Activated T-helper 1 cell treated with anti-CD3 and anti-CD28 coated beads, Interleukin-12 subunit alpha, Interleukin-12 subunit beta, Interleukin-2, Interleukin-4 antibody, amounts not matched to agents 30 ng/mL and 10 ng/mL and 1 ng/mL, durations not matched to agents 14 hours and 24 hours and 36 hours (primary cell): Measurements from ENCODE around the gene LAMA4. TPM values are rescaled to one million over a fixed set of nuclear protein-coding genes. Genes with fewer than 3 reads are reported as not detected.

Experiments used
- DNase-seq: peaks from one replicate; pipeline ENCODE4 v3.0.0; 2021; ENCODE audit warnings: low spot score
- H3K27ac Mint-ChIP-seq: one replicate; pipeline ENCODE4 v1.8.0; 2021; ENCODE audit warnings: mild to moderate bottlenecking, mixed read lengths
- H3K27me3 Mint-ChIP-seq: one replicate; pipeline ENCODE4 v1.8.0; 2022; ENCODE audit warnings: mild to moderate bottlenecking, moderate library complexity, mixed read lengths; ENCODE audit not compliant: insufficient read depth
- H3K36me3 Mint-ChIP-seq: one replicate; pipeline ENCODE4 v1.8.0; 2021; ENCODE audit warnings: low read depth, mixed read lengths
- H3K4me1 Mint-ChIP-seq: one replicate; pipeline ENCODE4 v1.8.0; 2021; ENCODE audit warnings: low read depth, mixed read lengths
- H3K4me3 Mint-ChIP-seq: one replicate; pipeline ENCODE4 v1.8.0; 2021; ENCODE audit warnings: mild to moderate bottlenecking, moderate library complexity, mixed read lengths
- H3K9me3 Mint-ChIP-seq: one replicate; pipeline ENCODE4 v1.8.0; 2021; ENCODE audit warnings: mixed read lengths
- intact Hi-C: fragments of 100-400 bp; cut with micrococcal nuclease; formaldehyde crosslinking; loops from one replicate; pipeline ENCODE4 v1.15.1; 2024
- total RNA-seq: library from RNA; stranded (reverse); gene quantifications from 2 replicates; pipeline ENCODE4 v1.2.3, GENCODE V29; 2022

The LAMA4 gene
- total RNA-seq, 1 donor from 2014 or later, result not detected

GRCh38 chr6:112286500-112287144, 32.3 kb upstream of the LAMA4 start:
- peaks cover 39% of the 10 kb centered on the region for H3K27me3 Mint-ChIP-seq
- no peaks in the 10 kb centered on the region for H3K9me3 Mint-ChIP-seq
- no peak overlapping the region for H3K4me3 Mint-ChIP-seq
- intact Hi-C loops, result loop anchor here (1.0 to 10.0 kb wide), 5 partner anchors 50 to 1568 kb away; partner anchors contain the start of gene MARCKS
- no peak overlapping the region for H3K27ac Mint-ChIP-seq
- DNase-seq, result no peak
- H3K4me1 Mint-ChIP-seq, result peaks cover 31% of the 10 kb centered on the region
- H3K36me3 Mint-ChIP-seq, result peaks cover 2% of the 10 kb centered on the region

DNA sequence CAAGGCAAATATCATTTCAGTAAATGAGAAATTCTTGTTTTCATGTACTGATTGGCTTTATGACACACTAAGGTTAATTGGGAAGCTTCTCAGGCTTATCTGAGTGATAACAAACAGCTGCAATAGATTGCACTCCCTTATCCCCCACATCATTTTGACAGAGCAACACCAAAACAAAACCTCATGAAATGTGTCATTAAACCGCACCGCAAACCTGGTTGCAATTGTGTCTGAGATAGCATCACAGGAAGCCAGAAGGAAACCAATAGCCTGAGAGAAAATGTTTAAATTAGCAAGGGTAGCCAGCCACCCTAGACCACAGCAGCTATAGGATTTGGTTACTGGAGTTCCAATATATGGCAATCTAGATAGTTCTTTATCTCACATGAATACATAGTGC, 31.6 kb upstream of the LAMA4 start:
- Mint-ChIP-seq H3K4me1 (peaks cover 31% of the 10 kb centered on the region), H3K4me3 (no peak overlapping the region), H3K27ac (peak overlapping the region; percentile 50), H3K36me3 (peaks cover 2% of the 10 kb centered on the region), H3K9me3 (no peaks in the 10 kb centered on the region), H3K27me3 (peaks cover 39% of the 10 kb centered on the region)
- peak; percentile 67 for DNase-seq
- intact Hi-C loops, result loop anchor here (1.0 to 10.0 kb wide), 5 partner anchors 50 to 1569 kb away; partner anchors contain the start of gene MARCKS

DNA sequence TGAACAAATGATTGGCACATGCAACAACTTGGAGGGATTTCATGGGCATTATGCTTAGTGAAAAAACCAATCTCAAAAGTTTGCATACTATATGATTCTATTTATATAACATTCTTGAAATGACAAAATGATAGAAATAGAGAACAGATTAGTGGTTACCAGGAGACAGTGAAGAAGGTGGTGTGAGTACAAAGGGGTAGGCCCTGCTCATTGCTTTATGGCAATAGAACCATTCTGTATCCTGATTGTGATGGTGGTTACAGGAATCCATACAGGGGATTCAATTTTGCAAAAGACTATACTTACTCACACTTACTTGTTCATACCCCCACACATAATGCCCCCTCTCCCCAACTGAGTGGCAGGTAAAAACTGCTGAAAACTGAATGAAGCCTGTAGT, 30.2 kb upstream of the LAMA4 start:
- H3K27ac Mint-ChIP-seq, result no peak overlapping the region
- H3K4me1 Mint-ChIP-seq, result peaks cover 31% of the 10 kb centered on the region
- H3K27me3 Mint-ChIP-seq, result peaks cover 39% of the 10 kb centered on the region
- no peaks in the 10 kb centered on the region for H3K9me3 Mint-ChIP-seq
- no peak overlapping the region for H3K4me3 Mint-ChIP-seq
- no peak for DNase-seq
- H3K36me3 Mint-ChIP-seq, result peaks cover 2% of the 10 kb centered on the region
- intact Hi-C loops, result loop anchor here (10.0 kb wide), 3 partner anchors 270 to 1570 kb away; partner anchors contain the start of gene MARCKS

- intact Hi-C loops, result loop anchor here (10.0 kb wide), 3 partner anchors 269 to 1571 kb away; partner anchors contain the start of gene MARCKS
- DNase-seq, result no peak
- H3K9me3 Mint-ChIP-seq, result no peaks in the 10 kb centered on the region
- no peak overlapping the region for H3K4me3 Mint-ChIP-seq
- peaks cover 2% of the 10 kb centered on the region for H3K36me3 Mint-ChIP-seq
- H3K4me1 Mint-ChIP-seq, result peaks cover 30% of the 10 kb centered on the region
- no peak overlapping the region for H3K27ac Mint-ChIP-seq
- H3K27me3 Mint-ChIP-seq, result peaks cover 47% of the 10 kb centered on the region
Measured at GRCh38 chr6:112283621-112284020, 29.3 kb upstream of the LAMA4 start.

GRCh38 chr6:112281821-112282615, 27.7 kb upstream of the LAMA4 start:
- no peaks in the 10 kb centered on the region for H3K9me3 Mint-ChIP-seq
- intact Hi-C loops, result loop anchor here (10.0 kb wide), 3 partner anchors 267 to 1573 kb away; partner anchors contain the start of gene MARCKS
- H3K27me3 Mint-ChIP-seq, result peaks cover 57% of the 10 kb centered on the region
- DNase-seq, result no peak
- peaks cover 2% of the 10 kb centered on the region for H3K36me3 Mint-ChIP-seq
- no peak overlapping the region for H3K27ac Mint-ChIP-seq
- no peak overlapping the region for H3K4me3 Mint-ChIP-seq
- H3K4me1 Mint-ChIP-seq, result peaks cover 14% of the 10 kb centered on the region

GRCh38 chr6:112279031-112279935, 24.9 kb upstream of the LAMA4 start:
- Mint-ChIP-seq H3K27ac (no peak overlapping the region), H3K4me3 (no peak overlapping the region), H3K9me3 (no peaks in the 10 kb centered on the region), H3K27me3 (peaks cover 68% of the 10 kb centered on the region), H3K4me1 (no peaks in the 10 kb centered on the region), H3K36me3 (peaks cover 2% of the 10 kb centered on the region)
- intact Hi-C loops, result loop anchor here (2.0 kb wide), 1 partner anchor 14 kb away; no protein-coding TSS in a partner anchor
- no peak for DNase-seq

DNA sequence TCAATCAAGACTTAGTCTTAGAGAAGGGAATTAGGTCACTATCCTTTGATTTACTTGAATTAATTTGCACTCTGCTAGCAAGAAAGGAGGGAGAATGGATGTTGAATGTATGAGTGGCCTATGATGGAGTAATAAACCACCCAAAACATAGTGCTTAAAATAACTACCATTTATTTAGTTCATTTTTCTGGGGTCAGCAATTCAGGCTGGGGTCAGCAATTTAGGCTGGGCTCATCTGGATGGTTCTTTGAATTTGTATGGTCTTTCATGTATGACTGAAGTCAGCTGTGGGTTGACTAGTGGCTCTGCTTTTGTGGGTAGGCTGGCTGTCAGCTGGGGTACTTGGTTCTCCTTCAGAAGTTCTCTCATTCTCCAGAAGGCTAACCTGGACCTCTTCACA, 21.0 kb upstream of the LAMA4 start:
- intact Hi-C loops, result no loop called here
- Mint-ChIP-seq H3K27me3 (peaks cover 43% of the 10 kb centered on the region), H3K4me3 (no peak overlapping the region), H3K9me3 (no peaks in the 10 kb centered on the region), H3K36me3 (no peaks in the 10 kb centered on the region), H3K4me1 (no peaks in the 10 kb centered on the region), H3K27ac (no peak overlapping the region)
- no peak for DNase-seq

GRCh38 chr6:112274774-112275173, 20.4 kb upstream of the LAMA4 start:
- Mint-ChIP-seq H3K36me3 (no peaks in the 10 kb centered on the region), H3K9me3 (no peaks in the 10 kb centered on the region), H3K27ac (no peak overlapping the region), H3K4me3 (no peak overlapping the region), H3K27me3 (peaks cover 41% of the 10 kb centered on the region), H3K4me1 (no peaks in the 10 kb centered on the region)
- intact Hi-C loops, result no loop called here
- DNase-seq, result no peak

DNA sequence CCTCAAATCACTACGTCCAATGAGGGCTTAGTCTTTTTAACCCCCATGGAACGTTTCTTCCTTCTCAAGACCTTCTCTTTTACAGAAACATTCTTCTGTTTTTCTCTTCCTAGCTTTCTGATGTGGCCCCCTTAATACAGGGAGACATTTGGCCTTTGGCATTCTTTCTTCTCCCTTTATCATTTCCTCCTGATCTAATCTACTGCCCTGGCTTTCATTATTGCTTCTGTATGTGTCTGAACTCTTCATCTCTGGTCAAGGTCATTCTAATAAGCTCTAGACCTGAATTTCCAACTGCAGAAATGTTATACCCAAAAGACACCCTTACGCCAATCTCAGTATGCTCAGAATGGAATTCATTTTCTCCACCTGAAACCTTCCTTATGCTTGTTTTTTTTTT, 18.4 kb upstream of the LAMA4 start:
- H3K27ac Mint-ChIP-seq, result no peak overlapping the region
- no peak for DNase-seq
- H3K9me3 Mint-ChIP-seq, result no peaks in the 10 kb centered on the region
- H3K36me3 Mint-ChIP-seq, result no peaks in the 10 kb centered on the region
- intact Hi-C loops, result no loop called here
- no peak overlapping the region for H3K4me3 Mint-ChIP-seq
- H3K4me1 Mint-ChIP-seq, result no peaks in the 10 kb centered on the region
- H3K27me3 Mint-ChIP-seq, result peaks cover 32% of the 10 kb centered on the region

DNA sequence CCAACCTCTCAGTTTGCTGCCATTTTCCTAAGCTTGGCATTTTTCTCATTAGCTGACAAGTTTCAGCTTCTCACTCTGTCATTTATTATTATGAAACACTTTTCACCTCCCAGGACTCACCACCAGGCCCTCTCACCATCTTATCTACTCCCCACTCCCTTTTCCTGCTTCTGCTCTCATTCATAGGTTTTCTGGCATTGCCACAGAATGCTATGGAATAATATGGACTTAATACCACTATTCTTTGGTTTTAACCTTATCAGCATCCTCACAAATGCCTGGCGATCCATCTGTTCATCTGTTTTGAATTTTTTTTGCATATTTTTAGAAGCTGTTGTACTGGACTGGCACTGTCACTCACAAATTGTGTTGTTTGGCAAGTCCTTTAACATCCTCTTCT, 16.4 kb upstream of the LAMA4 start:
- Mint-ChIP-seq H3K27me3 (peaks cover 19% of the 10 kb centered on the region), H3K4me1 (no peaks in the 10 kb centered on the region), H3K36me3 (no peaks in the 10 kb centered on the region), H3K27ac (no peak overlapping the region), H3K4me3 (no peak overlapping the region), H3K9me3 (no peaks in the 10 kb centered on the region)
- DNase-seq, result no peak
- intact Hi-C loops, result no loop called here

DNA sequence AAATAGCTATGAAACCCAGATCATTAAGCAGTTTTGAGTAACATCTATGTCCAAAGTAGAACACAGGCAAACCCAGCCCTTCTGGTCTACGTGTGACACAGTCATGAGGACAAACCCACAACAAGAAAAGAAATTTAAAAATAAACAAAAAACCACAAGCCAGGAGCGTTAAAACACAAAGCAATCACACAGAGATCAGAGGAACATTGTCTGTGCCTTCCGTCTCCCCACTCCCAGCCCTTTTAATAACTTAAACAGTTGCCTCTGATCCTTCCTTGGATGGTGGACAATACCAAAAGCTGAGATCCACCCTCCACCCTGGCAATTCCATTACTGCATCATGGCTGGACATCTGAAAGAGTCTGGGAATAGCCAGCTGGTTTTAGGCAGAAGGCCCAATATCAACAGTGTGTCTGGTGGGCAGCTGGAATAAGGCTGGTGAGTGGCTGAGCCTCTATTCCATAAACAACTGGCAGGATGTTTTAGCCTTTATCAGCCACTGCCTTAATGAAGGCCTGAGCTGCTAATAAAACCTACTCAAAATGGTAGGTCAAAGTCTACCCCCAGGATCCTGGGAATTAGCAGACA, 15.7 kb upstream of the LAMA4 start:
- Mint-ChIP-seq H3K9me3 (no peaks in the 10 kb centered on the region), H3K36me3 (no peaks in the 10 kb centered on the region), H3K4me3 (no peak overlapping the region), H3K4me1 (no peaks in the 10 kb centered on the region), H3K27me3 (peaks cover 13% of the 10 kb centered on the region), H3K27ac (no peak overlapping the region)
- intact Hi-C loops, result no loop called here
- no peak for DNase-seq

GRCh38 chr6:112269114-112269513, 14.7 kb upstream of the LAMA4 start:
- no peak for DNase-seq
- no peak overlapping the region for H3K4me3 Mint-ChIP-seq
- H3K36me3 Mint-ChIP-seq, result no peaks in the 10 kb centered on the region
- peaks cover 20% of the 10 kb centered on the region for H3K27me3 Mint-ChIP-seq
- no peak overlapping the region for H3K27ac Mint-ChIP-seq
- intact Hi-C loops, result no loop called here
- no peaks in the 10 kb centered on the region for H3K9me3 Mint-ChIP-seq
- H3K4me1 Mint-ChIP-seq, result no peaks in the 10 kb centered on the region
